HPDE6-E6E7 (cell line): Measurements from ENCODE around the gene PTGES3L.

Source experiments
- DNase-seq: peaks from one replicate; pipeline ENCODE4 v3.0.0; 2011; ENCODE audit warnings: missing footprints; ENCODE audit errors: extremely low spot score

The PTGES3L gene

GRCh38 chr17:42979511-42980273 is at the start of gene PTGES3L:
Gene PTGES3L (minus strand): TSS chr17:42980080. CDS start chr17:42980053, 27 bp downstream.
- DNase-seq, result no peak

DNA sequence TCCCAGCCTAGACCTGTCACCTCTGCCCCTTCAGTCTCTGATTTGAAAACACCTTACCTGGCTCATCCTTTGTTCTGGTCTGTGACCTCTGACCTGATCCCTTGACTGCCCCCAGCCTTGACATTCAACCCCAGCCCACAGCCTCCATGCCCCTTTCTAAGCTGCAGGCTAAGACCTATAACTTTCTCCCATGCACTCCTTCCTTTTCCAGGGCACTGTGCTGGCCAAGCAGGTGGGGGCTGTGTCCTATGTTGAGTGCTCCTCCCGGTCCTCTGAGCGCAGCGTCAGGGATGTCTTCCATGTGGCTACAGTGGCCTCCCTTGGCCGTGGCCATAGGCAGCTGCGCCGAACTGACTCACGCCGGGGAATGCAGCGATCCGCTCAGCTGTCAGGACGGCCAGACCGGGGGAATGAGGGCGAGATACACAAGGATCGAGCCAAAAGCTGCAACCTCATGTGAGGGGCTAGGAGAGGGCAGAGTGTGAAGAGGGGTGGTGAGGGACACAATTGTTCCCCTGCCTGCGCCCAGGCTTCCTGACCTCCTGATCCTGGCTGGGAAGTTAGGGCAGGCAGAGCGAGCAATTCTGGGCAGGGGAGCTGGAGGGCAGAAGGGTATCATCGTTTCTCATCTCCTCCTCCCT is 48.5 kb upstream of the PTGES3L start:
- no peak for DNase-seq

GRCh38 chr17:43027091-43028032 is 47.5 kb upstream of the PTGES3L start:
- no peak for DNase-seq

DNA sequence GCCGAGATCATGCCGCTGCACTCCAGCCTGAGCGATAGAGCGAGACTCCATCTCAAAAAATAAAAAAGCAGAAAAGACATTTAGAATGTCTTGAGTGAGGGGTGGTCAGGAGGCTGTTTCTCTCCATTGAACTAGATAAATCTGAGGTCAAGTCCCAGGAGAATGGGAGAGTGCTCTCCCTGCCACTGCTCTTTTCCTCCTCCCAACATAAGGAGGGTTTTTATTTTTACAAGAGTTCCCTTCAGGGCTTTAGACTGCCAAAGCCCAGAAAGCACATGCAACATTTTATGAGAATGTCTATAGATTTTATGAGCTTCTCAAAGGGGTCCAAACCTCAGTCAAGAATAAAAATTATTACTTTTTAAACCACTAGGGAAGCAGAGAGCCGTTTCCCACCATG is 46.7 kb upstream of the PTGES3L start:
- no peak for DNase-seq

GRCh38 chr17:43025766-43026537 is 46.1 kb upstream of the PTGES3L start:
- no peak for DNase-seq

GRCh38 chr17:43025290-43025657 is 45.4 kb upstream of the PTGES3L start:
- DNase-seq, result no peak

GRCh38 chr17:43024407-43025289 is 44.8 kb upstream of the PTGES3L start, which contains the start of gene RND2:
Gene RND2 (plus strand): TSS chr17:43025231. CDS start chr17:43025348, 117 bp downstream.
- DNase-seq, result peak; percentile 83

GRCh38 chr17:43021741-43022512 is 42.0 kb upstream of the PTGES3L start, which contains the start of gene VAT1:
Gene VAT1 (minus strand): TSS chr17:43022385. CDS start chr17:43022322, 63 bp downstream.
- DNase-seq, result peak; percentile 84

DNA sequence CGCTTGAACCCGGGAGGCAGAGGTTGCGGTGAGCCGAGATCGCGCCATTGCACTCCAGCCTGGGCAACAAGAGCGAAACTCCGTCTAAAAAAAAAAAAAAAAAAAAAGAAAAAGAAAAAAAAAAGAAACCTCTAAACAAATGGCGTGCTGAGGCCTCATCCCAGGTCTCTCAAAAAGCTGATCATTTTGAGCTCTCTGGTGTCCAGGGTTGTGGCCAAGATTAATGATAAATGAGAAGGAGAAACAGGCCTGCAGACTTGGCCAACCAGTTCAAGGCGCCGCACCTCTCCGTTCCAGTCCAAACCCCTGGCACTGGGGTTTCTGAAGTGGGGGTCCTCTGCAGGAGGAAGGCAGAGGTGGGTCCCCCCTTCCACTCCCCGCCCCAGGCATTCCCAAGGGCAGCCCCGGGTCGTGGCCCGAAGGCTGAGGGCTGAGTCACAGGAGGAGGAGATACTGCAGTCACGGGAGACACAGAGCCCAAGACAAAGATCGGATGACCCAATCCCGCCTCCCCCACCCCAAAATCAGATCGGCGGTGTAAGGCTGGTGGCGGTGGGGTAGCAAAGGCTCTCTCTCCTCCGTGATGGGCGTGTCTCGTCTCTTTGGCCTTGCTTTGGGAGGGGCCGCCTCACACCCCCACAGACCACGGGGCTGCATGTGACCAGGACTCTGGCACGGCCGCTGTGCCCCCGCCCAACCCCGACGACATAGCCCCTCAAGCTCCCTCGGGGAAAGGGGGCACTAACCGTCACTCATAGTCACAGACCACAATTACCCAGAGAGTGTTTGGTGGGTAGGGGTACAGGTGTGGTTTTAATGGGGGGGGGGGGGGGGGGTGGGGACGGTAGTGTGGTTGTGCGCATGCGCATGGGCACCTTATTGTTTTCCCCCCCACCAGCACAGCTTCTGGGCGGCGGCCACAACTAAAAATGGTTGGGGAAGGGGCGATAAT is 41.2 kb upstream of the PTGES3L start:
- peak; percentile 68 for DNase-seq

DNA sequence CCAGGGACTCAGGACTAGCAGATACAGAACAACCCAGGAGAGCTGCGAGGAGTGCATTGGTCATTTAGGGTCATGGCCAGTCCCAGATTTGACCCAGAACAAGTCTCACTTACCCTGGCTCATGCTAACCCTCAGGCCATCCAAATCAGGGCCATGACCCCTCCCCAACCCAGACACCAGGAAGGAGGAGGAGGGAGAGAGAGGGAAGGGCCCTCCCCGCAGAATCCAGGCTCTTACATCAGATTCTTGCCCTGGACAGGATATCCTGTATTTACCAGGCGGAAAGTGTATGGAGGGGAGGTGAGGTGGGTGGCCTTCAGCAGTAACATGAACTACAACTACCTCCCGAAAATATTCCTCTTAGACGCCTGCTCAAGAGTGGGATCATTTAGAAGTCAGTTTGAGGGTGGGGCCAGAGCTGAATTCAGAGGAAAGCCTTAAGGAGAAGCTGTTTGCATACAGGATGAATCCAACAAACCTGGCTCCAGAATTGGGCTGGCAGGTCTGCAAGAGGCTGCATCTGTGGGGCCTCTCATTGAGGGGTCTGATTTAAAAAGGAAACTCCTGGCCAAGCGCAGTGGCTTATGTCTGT is 40.2 kb upstream of the PTGES3L start:
- no peak for DNase-seq

DNA sequence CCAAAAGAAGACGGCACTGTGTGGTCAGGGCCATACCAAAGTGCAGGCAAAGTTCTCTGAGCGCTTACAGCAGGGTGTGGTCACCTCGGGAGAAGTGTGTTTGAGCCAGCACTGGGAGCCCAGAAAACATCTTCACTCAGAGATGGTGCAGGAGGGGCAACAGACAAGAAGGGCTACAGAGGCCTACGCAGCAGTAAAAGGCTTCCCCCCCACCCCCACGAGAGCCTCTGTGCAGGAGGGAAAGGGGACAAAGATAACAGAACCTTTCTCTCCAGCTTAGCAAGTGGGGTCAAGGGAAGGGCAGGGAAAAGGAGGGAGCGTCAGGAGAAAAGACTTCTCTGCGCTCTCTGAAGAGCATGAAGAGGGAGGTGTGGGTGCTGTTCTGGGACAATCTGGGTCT is 39.5 kb upstream of the PTGES3L start:
- DNase-seq, result no peak

DNA sequence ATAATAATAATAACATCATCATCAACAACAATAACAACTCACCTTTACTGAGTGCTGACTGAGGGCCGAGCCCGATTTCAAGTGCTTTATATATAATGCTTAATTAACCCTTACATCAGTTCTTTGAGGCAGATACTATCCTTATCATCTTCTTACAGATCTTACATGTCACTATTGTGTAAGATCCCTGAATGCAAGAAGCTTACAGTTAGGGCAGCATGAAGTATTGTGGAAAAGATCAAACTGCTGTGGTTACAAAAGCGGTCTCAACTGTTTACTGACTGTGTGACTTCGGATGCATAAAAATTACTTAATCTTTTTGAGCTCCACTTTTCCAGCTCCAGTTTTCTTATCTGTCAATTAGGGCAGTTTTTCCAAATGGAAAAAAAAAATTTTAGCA is 39.1 kb upstream of the PTGES3L start:
- no peak for DNase-seq

- no peak for DNase-seq
Measured at GRCh38 chr17:43018008-43018853, 38.4 kb upstream of the PTGES3L start.

GRCh38 chr17:43016216-43016615 is 36.3 kb upstream of the PTGES3L start:
- no peak for DNase-seq

DNA sequence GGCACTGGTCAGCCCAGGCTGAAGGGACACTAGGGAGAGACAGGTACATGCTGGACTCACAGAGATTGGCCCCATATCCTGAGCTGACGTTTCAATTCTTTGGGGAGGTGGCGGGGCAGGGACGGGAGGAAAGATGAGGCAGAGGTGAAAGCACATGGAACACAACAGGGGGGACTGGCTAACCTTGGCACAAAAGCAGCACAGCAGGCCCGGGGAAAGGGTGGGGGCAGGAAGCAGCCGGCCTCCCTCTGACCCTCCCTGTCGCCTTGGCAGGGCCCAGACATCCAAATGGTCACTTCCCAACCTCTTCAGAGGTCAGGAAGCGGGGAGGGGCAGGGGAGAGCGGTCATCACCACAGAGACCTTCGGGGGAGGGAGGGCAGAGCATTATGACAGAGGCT is 35.7 kb upstream of the PTGES3L start:
- DNase-seq, result no peak

GRCh38 chr17:43014649-43015542 is 35.0 kb upstream of the PTGES3L start:
- no peak for DNase-seq
